GM12878 (cell line): ENCODE results near the gene SGCD. TPM values are rescaled to one million over a fixed set of nuclear protein-coding genes. Genes with fewer than 3 reads are reported as not detected.

Experiments used
- ATAC-seq: fragments of 200-7000 bp; cut with Tn5 transposase; 3 replicates; pipeline ENCODE4 v1.9.1; 2020; ENCODE audit warnings: mild to moderate bottlenecking, moderate library complexity
- BruUV-seq: library from RNA; stranded (reverse); fragments of 400-500 nt; replicated peaks from 2 replicates; lab custom pipeline; 2021; lab: Mats Ljungman, UMichigan
- CTCF ChIA-PET: fragments of 300-600 bp; sonication (Branson Sonifier 250); formaldehyde crosslinking; extraction: SDS; loops from one replicate; lab custom pipeline; 2021; ENCODE audit warnings: inconsistent platforms; lab: Yijun Ruan, JAX
- POLR2A ChIA-PET: fragments of 350-600 bp; formaldehyde crosslinking; extraction: SDS; loops from one replicate; lab custom pipeline; 2021; ENCODE audit warnings: inconsistent platforms; lab: Charles Lee
- RAD21 ChIA-PET: fragments of 300-600 bp; sonication (Branson Sonifier 250); formaldehyde crosslinking; loops from one replicate; lab custom pipeline; 2023; ENCODE audit warnings: antibody characterized with exemption; ENCODE audit not compliant: unreplicated experiment; lab: Charles Lee
- SMC1A ChIA-PET: fragments of 300-600 bp; sonication (Branson Sonifier 250); formaldehyde crosslinking; loops from one replicate; lab custom pipeline; 2023; ENCODE audit not compliant: unreplicated experiment, uncharacterized antibody; lab: Charles Lee
- DNase-seq: peaks from one replicate; pipeline ENCODE4 v3.0.0-alpha.2; 2011; ENCODE audit warnings: low read depth, low spot score
- FAIRE-seq: peaks from 3 replicates; lab custom pipeline; 2011; peaks lifted over from hg19 to GRCh38; lab: Jason Lieb, UNC
- H2AFZ ChIP-seq: 2 replicates; pipeline ENCODE4 v1.6.0; 2011; ENCODE audit warnings: low read depth, low read length, control low read depth; ENCODE audit not compliant: control insufficient read depth
- H3K27ac ChIP-seq: 2 replicates; pipeline ENCODE4 v1.5.1; 2011; ENCODE audit warnings: control low read depth; ENCODE audit not compliant: control insufficient read depth, insufficient read depth
- H3K27me3 ChIP-seq, 2 experiments: replicated peaks in 1 of 2; 2 replicates each; pipeline versions ENCODE4 v1.6.0 to v1.6.1; 2011; ENCODE audit warnings: low read length in 1 of 2; ENCODE audit not compliant: control insufficient read depth in 2 of 2, insufficient read depth in 2 of 2
- H3K36me3 ChIP-seq, 2 experiments: 2 replicates each; pipeline ENCODE4 v1.5.1; 2011; ENCODE audit warnings: low read length in 1 of 2; ENCODE audit not compliant: control insufficient read depth in 2 of 2, insufficient read depth in 2 of 2
- H3K4me1 ChIP-seq: 2 replicates; pipeline ENCODE4 v1.6.1; 2011; ENCODE audit warnings: mild to moderate bottlenecking, low read length, moderate library complexity, mixed read lengths; ENCODE audit not compliant: control insufficient read depth, insufficient read depth
- H3K4me2 ChIP-seq: 2 replicates; pipeline ENCODE4 v1.6.0; 2011; ENCODE audit warnings: control low read depth; ENCODE audit not compliant: control insufficient read depth, insufficient read depth
- H3K4me3 ChIP-seq: fragments of 200-600 bp; sonication (generic); 2 replicates; pipeline ENCODE4 v1.5.1; 2016
- H3K79me2 ChIP-seq: 2 replicates; pipeline ENCODE4 v1.6.0; 2011; ENCODE audit warnings: low read length; ENCODE audit not compliant: control insufficient read depth, insufficient read depth
- H3K9ac ChIP-seq: 2 replicates; pipeline ENCODE4 v1.8.0; 2011; ENCODE audit warnings: low read length, control low read depth, mixed read lengths; ENCODE audit not compliant: control insufficient read depth, insufficient read depth
- H3K9me3 ChIP-seq: replicated peaks from 3 replicates; pipeline ENCODE4 v1.5.1; 2011; ENCODE audit warnings: mild to moderate bottlenecking, low read length; ENCODE audit not compliant: control insufficient read depth, insufficient read depth
- H4K20me1 ChIP-seq: 2 replicates; pipeline ENCODE4 v1.6.0; 2011; ENCODE audit not compliant: control insufficient read depth, insufficient read depth
- CREM ChIP-seq: IDR thresholded peaks from 2 replicates; pipeline ENCODE4 v1.6.1; 2014; ENCODE audit warnings: antibody characterized with exemption, low read depth
- RCOR1 ChIP-seq: conservative IDR thresholded peaks from 2 replicates; pipeline ENCODE4 v1.6.1; 2012; ENCODE audit warnings: low read depth, low read length, improper control_type of control experiment
- SMC3 ChIP-seq: IDR thresholded peaks from 2 replicates; pipeline ENCODE4 v1.6.1; 2011; ENCODE audit warnings: low read length, improper control_type of control experiment, borderline replicate concordance
- WGBS: methylation state at CpG from one replicate; pipeline ENCODE4 v1.1.6; 2016; ENCODE audit warnings: low lambda C conversion rate; ENCODE audit not compliant: insufficient replicate concordance, insufficient coverage; ENCODE audit errors: missing lambda C conversion rate; 5-methylcytosine and 5-hydroxymethylcytosine counted together
- in situ Hi-C: fragments of 300-500 bp; cut with MboI; formaldehyde crosslinking; loops from 9 replicates; pipeline ENCODE4 v1.14.3; 2018; ENCODE audit warnings: mixed read lengths
- intact Hi-C: fragments of 100-400 bp; cut with micrococcal nuclease; formaldehyde crosslinking; loops from one replicate; pipeline ENCODE4 v1.14.2; 2022; ENCODE audit not compliant: unreplicated experiment
- polyA plus RNA-seq, 11 experiments: library from polyadenylated mRNA; depleted of rRNA in 4 of 11; unstranded in 6 of 11; stranded (reverse) in 5 of 11; fragments of >200 nt; fragmentation: Nextera tagmentation in 4 of 11; fragmentation: Illumina TruSeq in 1 of 11; extraction: Ambion mirVana in 4 of 11; extraction: Trizol in 1 of 11; gene quantifications; 1 replicate in 1 of 11; 2 replicates in 10 of 11; pipeline versions ENCODE4 v1.2.1 to v1.2.3, GENCODE V29; 2011 to 2016; ENCODE audit warnings: inconsistent platforms in 2 of 11, missing spikeins in 2 of 11, low read depth in 1 of 11
- total RNA-seq, 4 experiments: library from RNA; depleted of rRNA in 3 of 4; stranded (reverse); fragments of >200 nt in 3 of 4; fragmentation: Illumina TruSeq in 1 of 4; extraction: Trizol in 1 of 4; gene quantifications; 2 replicates each; pipeline versions ENCODE4 v1.2.1 to v1.2.3, GENCODE V29; 2013 to 2021
- TF ChIP-seq, protein P1 (sequence below): fragments of 450-650 bp; IDR thresholded peaks from 2 replicates; pipeline ENCODE4 v1.6.1; 2014; ENCODE audit warnings: mild to moderate bottlenecking

The SGCD gene
- total and polyA plus RNA-seq, 10 of the 15 experiments (the other 5 are each of a cell fraction or from before 2014, with no cell fraction given), result 0.06 TPM; not detected in 9

DNA sequence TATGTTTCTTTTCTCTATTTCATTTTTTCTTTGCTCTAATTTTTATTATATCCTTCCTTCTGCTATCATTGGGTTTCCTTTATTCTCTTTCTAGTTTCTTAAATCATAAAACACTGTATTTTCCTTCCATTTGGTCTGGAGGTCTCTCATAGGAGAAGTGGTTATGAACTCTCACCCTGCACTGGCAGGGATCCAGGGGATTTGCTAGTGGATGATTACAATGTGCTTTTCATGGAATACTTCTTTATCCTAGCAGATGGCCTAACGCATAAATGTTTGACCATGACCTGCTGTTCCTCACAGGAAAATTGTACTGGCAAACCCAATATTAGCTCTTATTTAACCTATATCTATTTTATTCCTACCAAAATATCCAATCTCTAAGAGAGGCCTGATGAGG lies 31.5 kb upstream of the SGCD start:
- ATAC-seq, result no peak
- no peak overlapping the region for H3K27ac ChIP-seq
- H3K79me2 ChIP-seq, result no peaks in the 10 kb centered on the region
- H3K9me3 ChIP-seq, result no peaks in the 10 kb centered on the region
- H3K4me1 ChIP-seq, result no peaks in the 10 kb centered on the region
- no peak for TF ChIP-seq RCOR1
- TF ChIP-seq, protein P1, sequence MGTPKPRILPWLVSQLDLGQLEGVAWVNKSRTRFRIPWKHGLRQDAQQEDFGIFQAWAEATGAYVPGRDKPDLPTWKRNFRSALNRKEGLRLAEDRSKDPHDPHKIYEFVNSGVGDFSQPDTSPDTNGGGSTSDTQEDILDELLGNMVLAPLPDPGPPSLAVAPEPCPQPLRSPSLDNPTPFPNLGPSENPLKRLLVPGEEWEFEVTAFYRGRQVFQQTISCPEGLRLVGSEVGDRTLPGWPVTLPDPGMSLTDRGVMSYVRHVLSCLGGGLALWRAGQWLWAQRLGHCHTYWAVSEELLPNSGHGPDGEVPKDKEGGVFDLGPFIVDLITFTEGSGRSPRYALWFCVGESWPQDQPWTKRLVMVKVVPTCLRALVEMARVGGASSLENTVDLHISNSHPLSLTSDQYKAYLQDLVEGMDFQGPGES, result no peak
- TF ChIP-seq, all 136 proteins: peak for 0
- no TSS peak for BruUV-seq
- Histone ChIP-seq H3K9ac (no peak overlapping the region), H3K4me3 (no peak overlapping the region), H2AFZ (no peak overlapping the region), H4K20me1 (no peaks in the 10 kb centered on the region), H3K36me3 (no peaks in the 10 kb centered on the region), H3K4me2 (no peak overlapping the region), H3K27me3 (no peaks in the 10 kb centered on the region)
- FAIRE-seq (no peak), DNase-seq (no peak)
- intact Hi-C loops (no loop called here), in situ Hi-C loops (no loop called here)
- WGBS, result 96% methylated on average over 1 of the region's 1 CpG
- ChIA-PET CTCF (no interaction called here), SMC1A (no interaction called here), RAD21 (no interaction called here), POLR2A (no interaction called here)

DNA sequence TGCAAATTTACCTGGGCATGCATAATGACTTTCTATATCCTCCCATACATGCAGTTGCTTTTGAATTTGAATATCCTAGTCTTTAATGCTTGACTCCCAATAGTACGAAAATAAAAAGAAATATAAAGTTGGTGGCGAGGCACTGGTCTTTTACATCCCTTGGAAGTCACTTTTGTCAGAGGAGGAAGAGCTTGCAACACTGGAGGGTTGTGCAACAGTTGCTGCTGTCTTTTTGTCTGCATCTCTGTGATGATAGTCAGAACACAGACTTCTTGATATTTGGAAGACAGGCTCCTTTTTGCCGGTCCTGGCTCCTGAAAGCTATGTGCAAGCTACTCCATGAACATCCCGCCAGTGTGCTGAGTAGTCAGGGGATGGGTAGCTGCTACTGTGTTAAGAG lies 16.8 kb upstream of the SGCD start:
- H3K27ac ChIP-seq, result no peak overlapping the region
- RAD21 ChIA-PET, result no interaction called here
- H3K4me2 ChIP-seq, result no peak overlapping the region
- H3K9me3 ChIP-seq, result no peaks in the 10 kb centered on the region; the same call in 2 of the 3 replicates
- FAIRE-seq (no peak), ATAC-seq (no peak)
- no peaks in the 10 kb centered on the region for H3K36me3 ChIP-seq
- SMC1A ChIA-PET, result interaction anchor here (0.7 kb wide), 1 partner anchor 14 kb away, joined by 4 read pairs; no protein-coding TSS in a partner anchor
- H3K9ac ChIP-seq, result no peak overlapping the region
- TF ChIP-seq CREM (no peak), SMC3 (no peak)
- TF ChIP-seq, protein P1, result no peak
- TF ChIP-seq, all 136 proteins: peak for 0
- WGBS, result 16% methylated on average over 4 of the region's 4 CpGs
- no peak for DNase-seq
- Histone ChIP-seq H3K79me2 (no peaks in the 10 kb centered on the region), H4K20me1 (no peaks in the 10 kb centered on the region), H3K4me1 (no peaks in the 10 kb centered on the region), H3K27me3 (no peaks in the 10 kb centered on the region), H2AFZ (no peak overlapping the region), H3K4me3 (no peak overlapping the region)
- BruUV-seq, result no TSS peak
- intact Hi-C loops, result no loop called here
- POLR2A ChIA-PET, result no interaction called here
- CTCF ChIA-PET, result no interaction called here
- in situ Hi-C loops, result no loop called here
